Memory B cell (primary cell): ENCODE results near the gene ABCC4.

Experiments used
- ATAC-seq: fragments of 150-1000 bp; cut with Tn5 transposase; 2 replicates; pipeline ENCODE4 v1.10.0; 2021; ENCODE audit warnings: low read depth, mild to moderate bottlenecking, moderate library complexity
- DNase-seq, 2 donors: peaks; one replicate each; pipeline ENCODE4 v3.0.0; 2022; ENCODE audit warnings: low spot score in 2 of 2
- H3K27ac Mint-ChIP-seq: one replicate; pipeline ENCODE4 v1.8.0; 2022; ENCODE audit warnings: mild to moderate bottlenecking, moderate library complexity, mixed read lengths
- H3K27me3 Mint-ChIP-seq: one replicate; pipeline ENCODE4 v1.8.0; 2022; ENCODE audit warnings: mixed read lengths
- H3K36me3 Mint-ChIP-seq: one replicate; pipeline ENCODE4 v1.8.0; 2022; ENCODE audit warnings: mild to moderate bottlenecking, mixed read lengths
- H3K4me1 Mint-ChIP-seq: one replicate; pipeline ENCODE4 v1.8.0; 2022; ENCODE audit warnings: mixed read lengths
- H3K4me3 Mint-ChIP-seq: one replicate; pipeline ENCODE4 v1.8.0; 2022; ENCODE audit warnings: mild to moderate bottlenecking, moderate library complexity, mixed read lengths
- H3K9me3 Mint-ChIP-seq: one replicate; pipeline ENCODE4 v1.8.0; 2022; ENCODE audit warnings: mixed read lengths

The ABCC4 gene

GRCh38 chr13:95151942-95152587 lies 149.2 kb downstream of the ABCC4 start:
- H3K27ac Mint-ChIP-seq = no peak overlapping the region
- no peaks in the 10 kb centered on the region for H3K27me3 Mint-ChIP-seq
- H3K9me3 Mint-ChIP-seq = no peaks in the 10 kb centered on the region
- DNase-seq (no peak), ATAC-seq (no peak)
- H3K4me1 Mint-ChIP-seq = no peaks in the 10 kb centered on the region
- H3K36me3 Mint-ChIP-seq = peaks cover 10% of the 10 kb centered on the region
- no peak overlapping the region for H3K4me3 Mint-ChIP-seq

- no peak overlapping the region for H3K4me3 Mint-ChIP-seq
Measured at GRCh38 chr13:95150555-95150954, 150.7 kb downstream of the ABCC4 start.

GRCh38 chr13:95146486-95146885 lies 154.8 kb downstream of the ABCC4 start:
- DNase-seq (no peak), ATAC-seq (no peak)
- no peaks in the 10 kb centered on the region for H3K27me3 Mint-ChIP-seq
- no peaks in the 10 kb centered on the region for H3K4me1 Mint-ChIP-seq
- no peak overlapping the region for H3K27ac Mint-ChIP-seq
- H3K4me3 Mint-ChIP-seq = no peak overlapping the region
- no peaks in the 10 kb centered on the region for H3K9me3 Mint-ChIP-seq
- peaks cover 24% of the 10 kb centered on the region for H3K36me3 Mint-ChIP-seq

More at GRCh38 chr13:95150555-95150954, 150.7 kb downstream of the ABCC4 start:
- Mint-ChIP-seq H3K4me1 (no peaks in the 10 kb centered on the region), H3K9me3 (no peaks in the 10 kb centered on the region), H3K36me3 (peaks cover 12% of the 10 kb centered on the region), H3K27ac (no peak overlapping the region), H3K27me3 (no peaks in the 10 kb centered on the region)
- ATAC-seq = no peak
- DNase-seq = no peak

GRCh38 chr13:95145587-95145986 lies 155.7 kb downstream of the ABCC4 start:
- Mint-ChIP-seq H3K27me3 (no peaks in the 10 kb centered on the region), H3K9me3 (no peaks in the 10 kb centered on the region), H3K27ac (no peak overlapping the region), H3K4me3 (no peak overlapping the region), H3K36me3 (peaks cover 26% of the 10 kb centered on the region), H3K4me1 (no peaks in the 10 kb centered on the region)
- DNase-seq (no peak), ATAC-seq (no peak)

- Mint-ChIP-seq H3K36me3 (peaks cover 24% of the 10 kb centered on the region), H3K4me3 (no peak overlapping the region), H3K27me3 (no peaks in the 10 kb centered on the region), H3K9me3 (no peaks in the 10 kb centered on the region), H3K4me1 (no peaks in the 10 kb centered on the region), H3K27ac (no peak overlapping the region)
- ATAC-seq (no peak), DNase-seq (no peak)
Measured at GRCh38 chr13:95140502-95140901, 160.7 kb downstream of the ABCC4 start.

- H3K36me3 Mint-ChIP-seq = peaks cover 20% of the 10 kb centered on the region
- no peak for ATAC-seq
Measured at GRCh38 chr13:95138876-95139585, 162.2 kb downstream of the ABCC4 start.

GRCh38 chr13:95137096-95137495 lies 164.2 kb downstream of the ABCC4 start:
- H3K4me1 Mint-ChIP-seq = no peaks in the 10 kb centered on the region
- no peaks in the 10 kb centered on the region for H3K9me3 Mint-ChIP-seq
- H3K4me3 Mint-ChIP-seq = no peak overlapping the region
- ATAC-seq (no peak), DNase-seq (no peak)
- no peaks in the 10 kb centered on the region for H3K27me3 Mint-ChIP-seq
- H3K36me3 Mint-ChIP-seq = peaks cover 23% of the 10 kb centered on the region
- H3K27ac Mint-ChIP-seq = no peak overlapping the region

More at GRCh38 chr13:95138876-95139585, 162.2 kb downstream of the ABCC4 start:
- Mint-ChIP-seq H3K9me3 (no peaks in the 10 kb centered on the region), H3K27ac (no peak overlapping the region), H3K4me1 (no peaks in the 10 kb centered on the region), H3K27me3 (no peaks in the 10 kb centered on the region), H3K4me3 (no peak overlapping the region)
- no peak for DNase-seq

- Mint-ChIP-seq H3K4me3 (no peak overlapping the region), H3K27me3 (no peaks in the 10 kb centered on the region), H3K9me3 (no peaks in the 10 kb centered on the region), H3K36me3 (peaks cover 20% of the 10 kb centered on the region), H3K4me1 (no peaks in the 10 kb centered on the region), H3K27ac (no peak overlapping the region)
- ATAC-seq (no peak), DNase-seq (no peak)
Measured at GRCh38 chr13:95136638-95137037, 164.6 kb downstream of the ABCC4 start.

GRCh38 chr13:95133498-95133897 lies 167.8 kb downstream of the ABCC4 start:
- Mint-ChIP-seq H3K27me3 (no peaks in the 10 kb centered on the region), H3K27ac (no peak overlapping the region), H3K36me3 (peaks cover 15% of the 10 kb centered on the region), H3K4me1 (no peaks in the 10 kb centered on the region), H3K9me3 (no peaks in the 10 kb centered on the region), H3K4me3 (no peak overlapping the region)
- no peak for ATAC-seq
- no peak for DNase-seq

GRCh38 chr13:95129004-95129403 lies 172.2 kb downstream of the ABCC4 start:
- Mint-ChIP-seq H3K36me3 (peaks cover 15% of the 10 kb centered on the region), H3K4me3 (no peak overlapping the region), H3K4me1 (no peaks in the 10 kb centered on the region), H3K9me3 (no peaks in the 10 kb centered on the region), H3K27me3 (no peaks in the 10 kb centered on the region), H3K27ac (no peak overlapping the region)
- DNase-seq = no peak
- ATAC-seq = no peak

GRCh38 chr13:95128045-95128643 lies 173.1 kb downstream of the ABCC4 start:
- ATAC-seq = no peak
- no peaks in the 10 kb centered on the region for H3K27me3 Mint-ChIP-seq
- H3K36me3 Mint-ChIP-seq = peaks cover 19% of the 10 kb centered on the region

GRCh38 chr13:95124959-95125358 lies 176.3 kb downstream of the ABCC4 start:
- ATAC-seq (no peak), DNase-seq (no peak)
- H3K27me3 Mint-ChIP-seq = no peaks in the 10 kb centered on the region
- peaks cover 28% of the 10 kb centered on the region for H3K36me3 Mint-ChIP-seq
- H3K4me3 Mint-ChIP-seq = no peak overlapping the region
- no peaks in the 10 kb centered on the region for H3K4me1 Mint-ChIP-seq
- H3K27ac Mint-ChIP-seq = no peak overlapping the region
- no peaks in the 10 kb centered on the region for H3K9me3 Mint-ChIP-seq

More at GRCh38 chr13:95128045-95128643, 173.1 kb downstream of the ABCC4 start:
- Mint-ChIP-seq H3K27ac (no peak overlapping the region), H3K9me3 (no peaks in the 10 kb centered on the region), H3K4me1 (no peaks in the 10 kb centered on the region), H3K4me3 (no peak overlapping the region)
- DNase-seq = no peak

- Mint-ChIP-seq H3K27me3 (no peaks in the 10 kb centered on the region), H3K36me3 (peaks cover 27% of the 10 kb centered on the region), H3K4me1 (no peaks in the 10 kb centered on the region), H3K27ac (no peak overlapping the region), H3K4me3 (no peak overlapping the region), H3K9me3 (no peaks in the 10 kb centered on the region)
- ATAC-seq (no peak), DNase-seq (no peak)
Measured at GRCh38 chr13:95123726-95124125, 177.5 kb downstream of the ABCC4 start.

GRCh38 chr13:95122063-95122462 lies 179.2 kb downstream of the ABCC4 start:
- H3K27me3 Mint-ChIP-seq = no peaks in the 10 kb centered on the region
- no peaks in the 10 kb centered on the region for H3K4me1 Mint-ChIP-seq

More at GRCh38 chr13:95122063-95122462, 179.2 kb downstream of the ABCC4 start:
- Mint-ChIP-seq H3K9me3 (no peaks in the 10 kb centered on the region), H3K4me3 (no peak overlapping the region), H3K27ac (no peak overlapping the region), H3K36me3 (peaks cover 21% of the 10 kb centered on the region)
- DNase-seq = no peak
- no peak for ATAC-seq
